ENCODE results near the gene ODAD4.

Gene ODAD4

DNA sequence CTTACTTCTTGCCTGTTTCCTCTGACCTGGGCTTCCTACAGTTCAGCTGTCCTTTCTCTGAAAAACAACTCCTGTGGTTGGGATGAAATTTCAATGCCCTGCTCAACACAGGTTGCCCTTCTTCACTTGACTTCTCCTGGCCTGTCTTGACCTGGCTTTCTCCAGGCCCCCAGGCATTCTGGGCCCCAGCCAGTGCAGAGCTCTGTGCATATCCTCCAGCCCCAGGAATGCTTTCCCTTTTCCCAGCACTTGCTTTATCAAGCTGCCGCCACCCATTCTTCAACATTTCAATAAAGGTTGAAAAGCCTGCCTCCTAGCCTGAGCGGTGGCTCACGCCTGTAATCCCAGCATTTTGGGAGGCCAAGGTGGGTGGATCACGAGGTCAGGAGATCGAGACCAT is 10.8 kb downstream of the ODAD4 start:
- no peak for DNase-seq (ENCODE audit: low read depth)

DNA sequence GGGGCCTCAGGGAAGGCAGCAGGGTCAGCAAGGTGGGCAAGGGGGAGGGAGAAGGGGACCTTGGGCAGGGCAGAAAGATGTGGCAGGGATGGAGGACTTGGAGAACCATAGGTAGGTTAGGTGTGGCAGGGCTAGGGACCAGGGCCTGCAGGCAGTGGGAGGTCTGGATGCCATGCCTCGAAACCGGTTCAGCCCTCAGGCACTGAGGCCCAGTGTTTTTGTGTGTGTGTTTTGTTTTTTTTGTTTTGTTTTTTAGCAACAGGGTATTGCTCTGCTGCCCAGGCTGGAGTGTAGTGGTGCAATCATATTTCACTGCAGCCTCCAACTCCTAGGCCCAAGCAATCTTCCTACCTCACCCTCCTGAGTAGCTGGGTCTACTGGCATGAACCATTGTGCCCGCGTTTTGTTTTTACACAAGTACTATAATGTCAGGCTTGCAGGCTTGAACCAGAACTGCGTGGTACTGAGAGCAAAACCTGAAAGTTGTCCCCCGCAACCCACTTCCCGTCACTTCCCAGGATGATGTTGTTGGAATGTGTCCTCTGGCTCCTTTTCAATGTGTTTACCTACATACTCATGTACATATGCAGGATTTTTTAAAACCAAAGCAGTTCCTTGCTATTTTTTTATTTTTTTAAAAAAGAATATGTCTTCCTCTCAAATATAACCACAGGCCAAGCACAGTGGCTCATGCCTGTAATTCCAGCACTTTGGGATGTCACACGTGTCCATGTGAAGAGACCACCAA is 12.4 kb downstream of the ODAD4 start:
- no peak for DNase-seq (ENCODE audit: low read depth)

DNA sequence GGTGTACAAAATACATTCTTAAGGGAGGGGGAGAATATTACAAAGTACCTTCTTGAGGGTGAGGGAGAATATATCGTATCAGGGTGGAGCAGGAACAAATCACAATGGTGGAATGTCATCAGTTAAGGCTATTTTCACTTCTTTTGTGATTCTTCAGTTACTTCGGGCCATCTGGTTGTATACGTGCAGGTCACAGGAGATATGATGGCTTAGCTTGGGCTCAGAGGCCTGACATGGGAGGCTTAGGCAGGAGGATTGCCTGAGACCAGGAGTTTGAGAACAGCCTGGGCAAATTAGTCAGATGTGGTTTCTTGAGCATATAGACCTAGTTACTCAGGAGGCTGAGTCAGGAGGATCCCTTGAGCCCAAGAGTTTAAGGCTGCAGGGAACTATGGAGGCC is 13.1 kb downstream of the ODAD4 start:
- no peak for DNase-seq (ENCODE audit: low read depth)

DNA sequence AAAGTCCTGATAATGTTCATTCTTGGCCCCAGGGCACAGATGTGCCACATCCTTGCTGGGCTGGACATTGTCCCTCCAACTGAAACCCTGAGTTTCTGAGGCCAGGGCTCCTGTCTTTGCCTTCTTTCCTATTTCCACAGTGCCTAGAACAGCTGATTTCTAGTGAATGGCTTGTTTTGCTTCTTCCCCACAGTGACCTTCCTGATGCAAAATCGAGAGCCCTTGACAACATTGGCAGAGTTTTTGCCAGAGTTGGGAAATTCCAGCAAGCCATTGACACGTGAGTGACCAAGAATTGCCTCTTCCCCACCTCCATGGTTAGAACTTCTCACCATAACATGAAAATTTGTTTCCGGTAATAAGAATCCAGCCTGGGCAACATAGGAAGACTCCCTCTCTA is 14.5 kb downstream of the ODAD4 start:
- DNase-seq (ENCODE audit: low read depth), result no peak

DNA sequence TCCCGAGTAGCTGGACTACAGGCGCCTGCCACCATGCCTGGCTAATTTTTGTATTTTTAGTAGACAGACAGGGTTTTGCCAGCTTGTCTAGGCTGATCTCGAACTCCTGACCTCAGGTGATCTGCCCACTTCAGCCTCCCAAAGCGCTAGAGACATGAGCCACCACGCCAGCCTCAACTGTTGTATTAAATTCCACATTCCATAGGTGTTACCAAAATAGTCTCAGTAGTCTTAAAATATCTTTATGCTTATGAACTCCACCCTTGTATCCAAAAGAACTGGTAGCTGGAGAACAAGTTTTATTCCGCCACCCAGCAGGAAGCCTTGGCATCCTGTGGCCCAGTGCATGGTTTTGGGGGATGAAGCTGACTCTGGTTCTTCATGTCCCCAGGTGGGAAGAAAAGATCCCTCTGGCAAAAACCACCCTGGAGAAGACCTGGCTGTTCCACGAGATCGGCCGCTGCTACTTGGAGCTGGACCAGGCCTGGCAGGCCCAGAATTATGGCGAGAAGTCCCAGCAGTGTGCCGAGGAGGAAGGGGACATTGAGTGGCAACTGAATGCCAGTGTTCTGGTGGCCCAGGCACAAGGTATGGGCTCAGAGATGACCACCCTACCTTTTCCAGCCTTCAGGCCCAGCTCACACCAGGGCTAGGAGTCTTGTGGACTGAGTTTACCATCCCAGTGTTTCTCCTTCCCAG is 18.5 kb downstream of the ODAD4 start:
- no peak for DNase-seq (ENCODE audit: low read depth)

DNA sequence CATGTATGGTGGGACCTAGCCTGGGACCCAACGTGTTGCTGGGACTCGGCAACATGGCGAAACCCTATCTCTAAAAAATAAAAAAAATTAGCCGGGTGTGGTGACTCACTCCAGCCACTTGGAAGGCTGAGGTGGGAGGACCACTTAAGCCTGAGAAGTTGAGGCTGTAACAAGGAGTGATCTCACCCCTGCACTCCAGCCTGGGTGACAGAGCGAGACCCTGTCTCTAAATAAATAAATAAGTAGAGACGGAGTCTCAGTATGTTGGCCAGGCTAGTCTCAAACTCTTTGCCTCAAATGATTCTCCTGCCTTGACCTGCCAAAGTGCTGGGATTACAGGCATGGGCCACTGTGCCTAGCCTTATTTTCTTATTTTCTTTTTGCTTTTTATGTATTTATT is 26.1 kb downstream of the ODAD4 start:
- DNase-seq (ENCODE audit: low read depth), result no peak

DNA sequence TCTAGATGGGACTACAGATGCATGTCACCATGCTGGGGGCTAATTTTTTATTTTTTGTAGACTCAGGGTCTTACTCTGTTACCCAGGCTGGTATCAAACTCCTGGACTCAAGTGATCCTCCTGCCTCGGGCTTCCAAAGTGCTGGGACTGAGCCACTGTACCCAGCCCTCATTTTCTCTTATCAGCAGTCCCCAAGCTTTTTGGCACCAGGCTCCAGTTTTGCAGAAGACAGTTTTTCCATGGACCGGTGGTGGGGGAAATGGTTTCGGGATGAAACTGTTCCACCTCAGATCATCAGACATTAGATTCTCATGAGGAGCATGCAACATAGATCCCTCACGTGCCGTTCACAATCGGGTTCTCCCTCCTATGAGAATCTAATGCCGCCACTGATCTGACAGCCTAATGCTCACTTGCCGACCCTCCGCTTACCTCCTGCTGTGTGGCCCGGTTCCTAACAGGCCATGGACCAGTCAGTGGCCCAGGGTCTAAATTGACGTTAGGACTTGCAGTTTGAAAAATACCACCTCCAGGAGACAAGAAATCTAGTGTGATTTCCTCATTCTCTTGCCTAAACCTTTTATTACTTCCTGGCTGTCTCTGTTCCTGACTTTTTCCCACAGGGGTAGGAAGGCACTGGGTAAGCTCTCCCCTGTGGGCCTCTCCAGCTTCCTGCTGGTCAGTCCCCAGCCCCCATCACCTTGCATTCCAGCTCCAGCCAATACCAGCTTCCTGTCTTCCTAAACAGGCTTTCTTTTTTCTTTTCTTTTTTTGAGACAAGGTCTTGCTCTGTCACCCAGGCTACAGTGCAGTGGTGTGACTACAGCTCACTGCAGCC is 26.8 kb downstream of the ODAD4 start:
- no peak for DNase-seq (ENCODE audit: low read depth)

DNA sequence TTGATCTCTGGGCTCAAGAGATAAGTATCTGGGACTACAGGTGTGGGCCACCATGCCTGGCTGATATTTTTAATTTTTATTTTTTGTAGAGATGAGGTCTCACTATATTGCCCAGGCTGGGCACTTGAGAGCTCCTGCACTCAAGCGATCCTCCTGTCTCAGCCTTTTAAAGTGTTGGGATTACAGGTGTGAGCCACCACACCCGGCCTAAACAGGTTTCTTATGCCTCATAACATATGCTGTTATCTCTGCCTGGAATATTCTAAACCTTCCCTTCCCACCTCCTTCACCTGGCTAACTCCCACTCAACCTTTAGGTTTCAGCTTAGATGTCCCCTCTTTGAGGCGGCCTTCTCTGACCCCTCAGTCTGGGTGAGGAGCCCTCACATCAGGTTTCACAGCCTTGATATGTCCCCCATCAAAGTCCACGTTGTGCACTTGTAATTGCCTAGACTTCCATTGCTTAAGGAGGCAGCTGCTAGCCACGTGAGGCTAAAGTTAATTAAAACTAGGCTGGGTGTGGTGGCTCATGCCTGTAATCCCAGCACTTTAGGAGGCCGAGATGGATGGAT is 27.5 kb downstream of the ODAD4 start:
- no peak for DNase-seq (ENCODE audit: low read depth)

DNA sequence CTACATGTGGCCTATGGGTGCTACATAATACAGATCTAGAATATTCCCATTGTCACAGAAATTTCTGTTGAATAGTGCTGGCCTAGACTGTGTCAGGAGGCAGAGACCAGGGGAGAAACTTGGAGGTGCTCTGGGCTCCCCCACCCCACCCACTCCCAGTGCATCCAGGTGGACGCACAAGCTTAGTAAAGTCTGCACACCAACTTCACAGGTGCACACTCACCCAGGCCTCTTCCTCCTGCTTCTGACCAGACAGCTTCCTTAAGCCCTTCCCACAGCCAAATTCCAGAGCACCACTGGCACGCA is 28.6 kb downstream of the ODAD4 start:
- DNase-seq (ENCODE audit: low read depth), result no peak

DNA sequence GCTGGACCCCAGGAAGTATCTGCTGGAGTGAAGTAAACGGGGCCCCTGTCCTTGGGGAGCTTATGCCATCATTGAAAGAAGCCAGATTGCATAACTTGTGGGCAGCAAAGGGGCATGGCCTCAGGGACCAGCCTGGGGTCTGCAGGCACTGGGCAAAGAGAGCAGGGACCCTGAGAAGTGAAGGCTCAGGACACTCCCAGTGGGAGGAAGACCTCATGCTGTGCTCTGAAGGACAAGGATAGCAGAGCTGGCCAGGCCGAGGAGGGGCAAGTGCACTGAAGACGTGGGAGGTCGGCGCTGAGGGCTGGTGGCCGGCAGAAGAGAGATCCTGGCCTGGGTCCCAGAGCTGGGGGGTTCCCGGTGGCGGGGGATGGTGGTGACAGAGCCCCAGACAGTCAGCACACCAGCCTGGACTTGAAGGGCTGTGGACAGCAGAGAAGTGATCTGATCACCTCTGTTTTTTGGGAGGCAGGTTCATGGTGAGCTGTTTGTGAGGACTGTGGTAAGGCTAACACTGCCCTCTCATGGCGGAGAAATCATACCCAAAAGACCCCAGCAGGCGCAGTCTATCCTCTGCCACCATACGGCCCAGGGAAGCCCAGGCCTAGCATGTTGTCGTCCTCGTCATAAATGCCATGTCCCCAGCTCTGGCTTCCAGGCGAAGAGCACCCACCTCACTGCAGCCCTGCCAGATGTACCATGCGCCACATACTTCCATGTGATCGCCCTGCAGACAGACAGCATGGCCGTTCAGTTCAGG is 29.1 kb downstream of the ODAD4 start:
- peak; percentile 43 for DNase-seq (ENCODE audit: low read depth)

DNA sequence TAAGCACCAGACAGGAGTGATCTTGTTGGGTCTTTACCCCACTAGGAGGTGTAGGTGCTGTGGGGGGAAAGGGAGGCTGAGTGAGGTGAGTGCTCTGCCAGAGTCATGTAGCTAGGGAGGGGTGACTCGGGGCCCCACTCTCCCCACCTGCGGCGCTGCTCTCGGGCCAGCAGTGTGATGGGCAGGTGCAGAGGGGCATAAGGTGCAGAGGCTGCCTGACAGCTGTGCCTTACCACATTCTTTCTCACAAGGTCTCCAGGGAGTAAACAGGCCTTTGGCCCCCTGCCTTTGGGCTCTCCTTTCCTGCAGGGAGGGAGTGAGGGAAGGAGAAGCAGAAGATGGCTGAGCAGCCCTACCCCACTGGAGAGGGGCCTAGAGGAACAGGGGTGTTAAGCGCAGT is 31.7 kb downstream of the ODAD4 start:
- no peak for DNase-seq (ENCODE audit: low read depth)

DNA sequence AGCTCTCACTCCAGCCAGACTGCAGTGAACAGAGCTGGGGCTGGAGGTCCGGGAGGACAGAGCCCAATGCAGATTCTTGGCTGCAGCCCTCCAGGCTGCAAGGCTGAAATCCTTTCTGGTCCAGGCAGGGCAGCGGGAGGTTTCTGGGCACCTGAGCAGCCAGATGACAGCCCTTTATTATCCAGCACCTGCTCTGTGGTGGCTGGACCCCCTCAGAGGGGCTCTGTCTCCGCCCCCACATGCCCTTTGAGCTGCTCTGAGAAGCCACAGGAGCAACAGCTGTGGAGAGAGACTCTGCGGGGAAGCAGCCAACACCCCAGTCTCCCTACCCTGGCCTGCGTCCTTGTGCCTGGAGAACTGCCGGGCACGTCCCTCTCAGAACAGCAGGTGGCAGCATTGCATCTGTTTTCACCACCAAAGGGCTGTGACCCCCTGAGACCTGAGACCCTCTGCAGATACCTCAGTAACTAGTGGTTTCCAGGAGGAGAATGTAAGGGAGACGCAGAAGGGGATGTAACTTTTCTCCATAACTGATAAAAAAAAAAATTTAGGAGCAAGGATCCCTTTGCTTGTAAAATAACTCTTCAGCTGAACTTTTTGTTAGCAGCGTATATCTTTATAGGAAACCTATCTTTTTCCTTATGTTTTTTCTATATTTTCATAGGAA is 32.5 kb downstream of the ODAD4 start:
- peak; percentile 37 for DNase-seq (ENCODE audit: low read depth)

DNA sequence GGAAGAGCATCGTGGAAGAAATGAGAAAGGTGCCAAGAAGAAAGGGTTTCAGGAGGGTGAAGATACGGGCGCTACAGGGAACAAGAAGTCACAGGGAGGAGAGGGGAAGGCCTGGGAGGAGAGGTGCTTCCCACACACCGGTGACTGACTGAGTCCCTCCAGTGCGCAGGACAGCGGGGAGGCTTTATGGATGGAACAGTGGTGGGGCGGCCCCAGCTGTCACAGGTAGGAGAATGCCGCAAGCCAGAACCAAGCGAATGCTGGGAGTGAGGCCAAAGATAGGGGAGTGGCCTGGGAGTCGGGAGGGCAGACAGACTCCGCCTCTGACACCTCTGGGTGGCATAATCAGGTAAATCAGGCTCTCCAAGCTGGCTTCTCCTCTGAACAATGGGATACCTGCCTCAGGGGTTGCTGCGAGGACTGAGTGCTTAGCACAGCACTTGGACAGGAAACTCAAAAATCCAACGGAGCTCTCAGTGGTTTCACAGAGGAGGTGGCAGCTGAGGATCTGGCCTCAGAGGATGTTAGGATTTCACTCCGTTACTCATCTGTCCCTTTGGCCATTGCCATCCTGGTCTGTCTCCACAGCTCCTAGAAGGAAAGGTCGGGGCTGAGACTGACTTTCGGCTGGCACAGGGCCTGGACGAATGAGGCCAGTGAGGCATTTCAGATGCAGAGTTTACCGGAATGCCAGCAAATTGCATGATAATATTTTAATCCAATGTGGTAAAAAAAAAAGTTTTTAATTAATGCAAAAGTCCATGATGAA is 35.5 kb downstream of the ODAD4 start:
- DNase-seq (ENCODE audit: low read depth), result no peak

DNA sequence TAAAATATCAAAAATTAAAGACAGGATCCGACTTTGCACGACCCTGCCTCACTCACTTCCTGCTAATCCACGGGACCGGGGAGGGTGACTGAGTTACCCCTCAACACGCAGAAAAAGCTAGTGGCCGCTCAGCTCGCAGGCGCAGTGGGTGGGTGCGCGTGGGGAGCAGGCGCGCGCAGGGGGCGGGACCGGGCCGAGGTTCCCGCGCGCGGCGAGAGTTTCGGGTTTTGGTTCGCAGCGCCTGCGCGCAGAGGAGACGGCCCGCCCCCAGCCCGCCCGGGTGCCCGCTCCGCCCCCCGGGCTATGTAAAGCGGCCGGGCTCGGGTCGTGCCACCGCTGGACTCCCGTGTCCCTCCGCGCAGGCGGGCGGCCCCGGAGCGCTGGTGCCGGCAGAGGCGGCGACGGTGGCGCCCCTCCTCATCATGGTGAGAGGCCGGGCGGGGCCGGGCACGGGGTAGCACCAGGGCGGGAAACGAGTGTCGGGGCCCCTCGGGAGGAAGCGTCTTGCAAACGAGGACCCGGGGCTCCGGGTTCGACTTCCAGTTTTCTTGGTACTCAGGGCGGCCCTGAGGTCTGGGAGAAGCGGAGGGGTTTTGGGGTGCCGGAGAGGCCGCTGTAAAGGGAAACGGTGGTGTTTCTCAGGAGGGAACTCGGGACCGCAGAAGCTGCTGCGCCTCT is 36.2 kb downstream of the ODAD4 start, which contains the start of gene CNP:
CNP (plus strand) TSS at position 333 of the 678 bp plus-strand sequence; CDS start at position 423, 90 bp downstream.
- peak; percentile 67 for DNase-seq (ENCODE audit: low read depth)

DNA sequence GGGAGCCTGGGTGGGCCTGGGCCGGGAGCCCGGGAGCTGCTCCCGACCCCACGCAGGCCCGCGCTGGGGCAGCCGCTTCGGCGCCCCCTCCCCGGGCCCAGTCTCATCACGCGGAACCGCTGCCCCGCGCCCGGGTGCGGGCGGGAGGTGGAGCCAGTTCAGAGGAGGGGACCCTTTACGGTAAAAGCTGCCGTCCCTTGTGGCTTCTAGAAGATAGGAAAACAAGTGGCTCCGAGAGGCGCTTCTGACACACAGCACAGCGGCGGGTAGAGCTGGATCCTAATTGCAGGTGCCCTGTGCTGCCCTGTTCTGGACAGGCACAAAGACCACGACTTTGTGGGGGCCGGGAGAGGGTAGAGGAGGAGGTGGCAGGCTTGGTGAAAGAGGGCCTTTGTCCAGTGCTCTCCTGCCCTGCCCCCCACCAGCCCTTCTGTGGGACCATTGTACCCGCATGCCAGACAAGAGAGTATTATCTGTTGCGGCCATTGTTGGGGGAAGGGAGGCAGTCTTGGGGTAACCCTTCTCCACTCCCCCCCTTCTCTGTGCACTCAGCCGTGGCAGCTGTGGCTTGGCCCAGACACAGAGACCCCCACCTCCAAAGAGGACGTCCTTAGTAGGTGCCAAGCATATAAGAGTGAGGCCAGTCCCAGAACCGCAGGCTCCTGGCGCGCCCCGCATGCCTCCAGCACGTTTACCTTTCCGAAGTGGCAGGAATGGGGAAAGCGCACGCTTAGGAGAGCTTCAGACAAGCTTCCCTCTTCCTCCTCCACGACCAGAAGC is 36.9 kb downstream of the ODAD4 start:
- DNase-seq (ENCODE audit: low read depth), result no peak

DNA sequence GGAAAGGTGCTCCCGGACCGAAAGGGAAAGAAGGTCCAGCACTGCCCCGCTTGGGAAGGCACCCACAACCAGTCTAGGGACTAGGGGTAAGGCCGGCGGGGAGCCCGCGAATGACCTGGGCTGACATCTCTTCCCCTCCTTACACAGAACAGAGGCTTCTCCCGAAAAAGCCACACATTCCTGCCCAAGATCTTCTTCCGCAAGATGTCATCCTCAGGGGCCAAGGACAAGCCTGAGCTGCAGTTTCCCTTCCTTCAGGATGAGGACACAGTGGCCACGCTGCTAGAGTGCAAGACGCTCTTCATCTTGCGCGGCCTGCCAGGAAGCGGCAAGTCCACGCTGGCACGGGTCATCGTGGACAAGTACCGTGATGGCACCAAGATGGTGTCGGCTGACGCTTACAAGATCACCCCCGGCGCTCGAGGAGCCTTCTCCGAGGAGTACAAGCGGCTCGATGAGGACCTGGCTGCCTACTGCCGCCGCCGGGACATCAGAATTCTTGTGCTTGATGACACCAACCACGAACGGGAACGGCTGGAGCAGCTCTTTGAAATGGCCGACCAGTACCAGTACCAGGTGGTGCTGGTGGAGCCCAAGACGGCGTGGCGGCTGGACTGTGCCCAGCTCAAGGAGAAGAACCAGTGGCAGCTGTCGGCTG is 37.6 kb downstream of the ODAD4 start:
- no peak for DNase-seq (ENCODE audit: low read depth)

DNA sequence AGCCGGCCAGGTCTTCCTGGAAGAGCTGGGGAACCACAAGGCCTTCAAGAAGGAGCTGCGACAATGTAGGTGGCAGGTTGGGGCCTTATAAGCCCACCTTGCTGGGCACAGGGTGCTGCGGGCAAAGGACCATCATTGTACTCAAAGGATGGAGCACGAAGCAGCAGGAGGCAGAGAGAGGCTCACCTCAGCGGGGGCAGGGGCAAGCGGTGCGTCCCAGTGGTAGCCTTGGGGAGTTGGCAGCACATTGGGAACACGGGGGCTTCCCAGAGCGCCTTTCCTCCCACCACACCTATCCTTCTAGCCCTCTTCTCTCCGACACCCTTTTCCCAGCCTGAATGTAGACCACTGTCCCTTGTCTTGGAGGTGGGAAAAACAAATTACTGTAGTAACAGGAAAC is 38.3 kb downstream of the ODAD4 start:
- DNase-seq (ENCODE audit: low read depth), result no peak

DNA sequence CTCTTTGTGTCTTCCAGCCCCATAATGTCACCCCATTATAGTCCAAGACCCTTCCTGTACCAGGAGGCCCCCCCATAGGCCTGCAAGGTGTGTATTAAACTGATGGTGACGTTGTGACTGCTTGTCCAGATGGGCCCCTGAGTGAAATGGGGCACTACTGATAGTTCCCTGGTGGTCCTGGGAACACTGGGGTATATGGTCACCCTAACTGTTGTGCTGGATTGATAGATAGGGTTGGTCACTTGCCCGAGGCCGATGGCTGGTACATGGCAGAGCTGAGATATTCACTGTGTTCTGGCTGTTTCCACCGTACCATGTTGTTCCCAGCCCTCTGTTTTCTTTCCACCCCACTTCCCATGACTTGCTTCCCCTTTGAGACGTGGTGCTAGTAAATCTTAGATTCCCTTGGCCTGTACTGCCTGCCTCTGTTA is 40.5 kb downstream of the ODAD4 start:
- no peak for DNase-seq (ENCODE audit: low read depth)
